ENCODE results near the gene ATP1B4.
"Not testable (repeated sequence)": the region's sequence is repeated elsewhere in the genome, so short reads cannot be mapped to it uniquely, and the experiment has no call there.

The ATP1B4 gene

DNA sequence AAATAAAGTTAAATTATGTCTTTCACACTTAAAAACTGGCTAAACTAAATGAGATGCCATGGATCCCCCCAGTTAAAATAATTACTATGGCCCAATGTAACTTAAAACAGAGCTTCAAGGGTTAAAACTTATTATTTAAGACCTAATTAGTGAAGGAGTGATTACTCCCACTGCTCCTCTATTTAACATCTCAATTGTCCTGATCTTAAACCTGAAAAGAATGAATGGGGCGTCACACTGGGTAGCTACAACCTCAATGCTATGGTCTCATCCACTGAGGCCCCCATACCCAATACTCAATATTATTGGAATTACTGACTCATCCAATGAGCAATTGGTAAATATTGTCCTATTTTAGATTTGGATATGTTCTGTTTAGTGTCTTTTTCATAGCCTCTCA is 29.5 kb upstream of the ATP1B4 start:
- no peak for DNase-seq (ENCODE audit: extremely low spot score)
- no peak for TF ChIP-seq HDGF (IDR thresholded peaks at IDR 0.05; ENCODE audit: borderline replicate concordance)
- TF ChIP-seq LEF1 (IDR thresholded peaks at IDR 0.05; ENCODE audit: borderline replicate concordance) = no peak
- no peak for TF ChIP-seq SP1 (IDR thresholded peaks at IDR 0.05)
- TF ChIP-seq FOXM1 (IDR thresholded peaks at IDR 0.05; ENCODE audit: borderline replicate concordance) = no peak
- no peak for TF ChIP-seq ZNF384 (IDR thresholded peaks at IDR 0.05)
- no peak for TF ChIP-seq ARNT (IDR thresholded peaks at IDR 0.05)
- TF ChIP-seq L3MBTL2 (conservative IDR thresholded peaks at IDR 0.05) = no peak
- TF ChIP-seq BHLHE40 (IDR thresholded peaks at IDR 0.05; ENCODE audit: borderline replicate concordance) = no peak
- TF ChIP-seq SUZ12 (IDR thresholded peaks at IDR 0.05) = no peak
- TF ChIP-seq, protein P1, sequence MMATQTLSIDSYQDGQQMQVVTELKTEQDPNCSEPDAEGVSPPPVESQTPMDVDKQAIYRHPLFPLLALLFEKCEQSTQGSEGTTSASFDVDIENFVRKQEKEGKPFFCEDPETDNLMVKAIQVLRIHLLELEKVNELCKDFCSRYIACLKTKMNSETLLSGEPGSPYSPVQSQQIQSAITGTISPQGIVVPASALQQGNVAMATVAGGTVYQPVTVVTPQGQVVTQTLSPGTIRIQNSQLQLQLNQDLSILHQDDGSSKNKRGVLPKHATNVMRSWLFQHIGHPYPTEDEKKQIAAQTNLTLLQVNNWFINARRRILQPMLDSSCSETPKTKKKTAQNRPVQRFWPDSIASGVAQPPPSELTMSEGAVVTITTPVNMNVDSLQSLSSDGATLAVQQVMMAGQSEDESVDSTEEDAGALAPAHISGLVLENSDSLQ (IDR thresholded peaks at IDR 0.05) = no peak
- TF ChIP-seq NFRKB (IDR thresholded peaks at IDR 0.05) = no peak
- TF ChIP-seq FOXA1 (IDR thresholded peaks at IDR 0.05) = no peak
- no peak for TF ChIP-seq TARDBP (IDR thresholded peaks at IDR 0.05)
- no peak for TF ChIP-seq ELF4 (IDR thresholded peaks at IDR 0.05)
- ChIA-PET POLR2A (no interaction called here), CTCF (no interaction called here)

- TF ChIP-seq ARNT (IDR thresholded peaks at IDR 0.05) (no peak), TARDBP (IDR thresholded peaks at IDR 0.05) (no peak), SUZ12 (IDR thresholded peaks at IDR 0.05) (no peak), FOXK2 (IDR thresholded peaks at IDR 0.05) (no peak), NFRKB (IDR thresholded peaks at IDR 0.05) (no peak), BHLHE40 (IDR thresholded peaks at IDR 0.05; ENCODE audit: borderline replicate concordance) (no peak), HDGF (IDR thresholded peaks at IDR 0.05; ENCODE audit: borderline replicate concordance) (no peak), ZNF384 (IDR thresholded peaks at IDR 0.05) (no peak), L3MBTL2 (conservative IDR thresholded peaks at IDR 0.05) (no peak), SP1 (IDR thresholded peaks at IDR 0.05) (no peak), CTBP1 (IDR thresholded peaks at IDR 0.05; ENCODE audit: borderline replicate concordance) (no peak), ELF4 (IDR thresholded peaks at IDR 0.05) (no peak), FOXA1 (IDR thresholded peaks at IDR 0.05) (no peak)
- TF ChIP-seq, protein P1 (IDR thresholded peaks at IDR 0.05) = no peak
- no peak for DNase-seq (ENCODE audit: extremely low spot score)
- CTCF ChIA-PET = no interaction called here
- POLR2A ChIA-PET = no interaction called here
Measured at GRCh38 chrX:120334151-120334550, 27.7 kb upstream of the ATP1B4 start.

DNA sequence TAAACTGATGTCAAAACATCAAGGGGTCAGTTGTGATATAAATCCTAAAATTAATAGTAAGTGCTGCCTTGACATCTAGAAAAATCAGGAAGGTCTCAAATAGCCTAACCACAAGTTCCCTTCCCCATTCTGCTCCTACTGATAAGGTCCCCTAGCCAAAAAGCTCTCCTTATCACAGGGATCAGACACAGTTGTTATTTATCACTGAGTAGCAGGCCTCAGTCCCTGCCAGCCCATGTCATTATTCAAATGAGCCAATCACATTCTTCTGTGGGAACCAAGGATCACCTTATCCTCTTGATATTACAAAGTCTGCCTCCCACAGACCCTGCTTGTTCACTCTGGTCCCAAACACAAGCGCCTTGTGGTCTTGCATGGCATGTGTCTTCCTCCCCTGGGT is 27.3 kb upstream of the ATP1B4 start:
- ChIA-PET CTCF (no interaction called here), POLR2A (no interaction called here)
- no peak for TF ChIP-seq FOXM1 (IDR thresholded peaks at IDR 0.05; ENCODE audit: borderline replicate concordance)
- TF ChIP-seq SUZ12 (IDR thresholded peaks at IDR 0.05) = no peak
- no peak for TF ChIP-seq ZNF384 (IDR thresholded peaks at IDR 0.05)
- TF ChIP-seq TARDBP (IDR thresholded peaks at IDR 0.05) = no peak
- no peak for TF ChIP-seq FOXA1 (IDR thresholded peaks at IDR 0.05)
- no peak for TF ChIP-seq L3MBTL2 (conservative IDR thresholded peaks at IDR 0.05)
- DNase-seq (ENCODE audit: extremely low spot score) = no peak

DNA sequence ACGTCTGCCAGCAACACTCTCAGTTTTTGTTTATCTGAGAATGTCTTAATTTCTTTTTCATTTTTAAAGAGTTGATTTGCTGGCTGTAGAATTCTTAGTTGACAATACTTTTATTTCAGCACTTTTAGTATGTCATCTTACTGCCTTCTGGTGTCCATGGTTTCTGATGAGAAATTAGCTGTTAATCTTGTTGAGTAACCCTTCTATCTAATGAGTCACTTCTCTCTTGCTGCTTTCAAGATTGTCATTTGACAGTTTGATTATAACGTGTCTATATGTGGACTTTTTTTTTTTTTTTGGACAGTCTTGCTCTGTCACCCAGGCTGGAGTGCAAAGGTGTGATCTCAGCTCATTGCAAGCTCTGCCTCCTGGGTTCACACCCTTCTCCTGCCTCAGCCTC is 26.6 kb upstream of the ATP1B4 start:
- ChIA-PET POLR2A (no interaction called here), CTCF (no interaction called here)
- no peak for DNase-seq (ENCODE audit: extremely low spot score)
- TF ChIP-seq ELF4 (IDR thresholded peaks at IDR 0.05) = no peak
- TF ChIP-seq ARNT (IDR thresholded peaks at IDR 0.05) = no peak
- TF ChIP-seq FOXA1 (IDR thresholded peaks at IDR 0.05) = no peak
- no peak for TF ChIP-seq TARDBP (IDR thresholded peaks at IDR 0.05)
- TF ChIP-seq ZNF384 (IDR thresholded peaks at IDR 0.05) = no peak
- no peak for TF ChIP-seq L3MBTL2 (conservative IDR thresholded peaks at IDR 0.05)
- no peak for TF ChIP-seq BHLHE40 (IDR thresholded peaks at IDR 0.05; ENCODE audit: borderline replicate concordance)
- TF ChIP-seq FOXM1 (IDR thresholded peaks at IDR 0.05; ENCODE audit: borderline replicate concordance) = no peak
- TF ChIP-seq SUZ12 (IDR thresholded peaks at IDR 0.05) = no peak
- TF ChIP-seq LEF1 (IDR thresholded peaks at IDR 0.05; ENCODE audit: borderline replicate concordance) = no peak
- TF ChIP-seq FOXK2 (IDR thresholded peaks at IDR 0.05) = no peak
- TF ChIP-seq CTBP1 (IDR thresholded peaks at IDR 0.05; ENCODE audit: borderline replicate concordance) = no peak
- no peak for TF ChIP-seq SP1 (IDR thresholded peaks at IDR 0.05)
- TF ChIP-seq HDGF (IDR thresholded peaks at IDR 0.05; ENCODE audit: borderline replicate concordance) = no peak
- no peak for TF ChIP-seq NFRKB (IDR thresholded peaks at IDR 0.05)

GRCh38 chrX:120336899-120337298 is 25.0 kb upstream of the ATP1B4 start:
- no peak for DNase-seq (ENCODE audit: extremely low spot score)
- POLR2A ChIA-PET = no interaction called here
- TF ChIP-seq ZNF384 (IDR thresholded peaks at IDR 0.05) (no peak), SP1 (IDR thresholded peaks at IDR 0.05) (no peak), LEF1 (IDR thresholded peaks at IDR 0.05; ENCODE audit: borderline replicate concordance) (no peak), CTBP1 (IDR thresholded peaks at IDR 0.05; ENCODE audit: borderline replicate concordance) (no peak), TARDBP (IDR thresholded peaks at IDR 0.05) (no peak), NFRKB (IDR thresholded peaks at IDR 0.05) (no peak), SUZ12 (IDR thresholded peaks at IDR 0.05) (no peak), ELF4 (IDR thresholded peaks at IDR 0.05) (no peak), FOXM1 (IDR thresholded peaks at IDR 0.05; ENCODE audit: borderline replicate concordance) (no peak), BHLHE40 (IDR thresholded peaks at IDR 0.05; ENCODE audit: borderline replicate concordance) (no peak), L3MBTL2 (conservative IDR thresholded peaks at IDR 0.05) (no peak), FOXA1 (IDR thresholded peaks at IDR 0.05) (no peak)
- TF ChIP-seq, protein P1 (IDR thresholded peaks at IDR 0.05) = no peak
- CTCF ChIA-PET = no interaction called here

GRCh38 chrX:120344566-120344965 is 17.3 kb upstream of the ATP1B4 start:
- CTCF ChIA-PET; DNase-seq (ENCODE audit: extremely low spot score); POLR2A ChIA-PET: not testable (repeated sequence)

Data from HEK293T (cell line).